Esophagus squamous epithelium (tissue), 5 donors: Measurements from ENCODE around the gene TSPAN5. TPM values are rescaled to one million over a fixed set of nuclear protein-coding genes. Genes with fewer than 3 reads are reported as not detected.

Experiments used
- DNase-seq: peaks from one replicate; lab custom pipeline; 2025; lab: John Stamatoyannopoulos, UW
- H3K27ac ChIP-seq, 4 donors: fragments of 200-600 bp; sonication (generic); one replicate each; pipeline ENCODE4 v1.5.1; 2016 to 2019; ENCODE audit warnings: mild to moderate bottlenecking in 1 of 4
- H3K27me3 ChIP-seq, 4 donors: fragments of 200-600 bp; sonication (generic); 1 replicate in 3 of 4; 2 replicates in 1 of 4; pipeline versions ENCODE4 v1.5.1 to v1.6.0; 2017 to 2021; ENCODE audit warnings: antibody characterized with exemption in 1 of 4
- H3K36me3 ChIP-seq, 3 donors: fragments of 200-600 bp; sonication (generic); one replicate each; pipeline ENCODE4 v1.5.1; 2016 to 2019
- H3K4me1 ChIP-seq, 3 donors: fragments of 200-600 bp; sonication (generic); one replicate each; pipeline ENCODE4 v1.5.1; 2017 to 2019
- H3K4me3 ChIP-seq, 4 donors: fragments of 200-600 bp; sonication (generic); 1 replicate in 3 of 4; 2 replicates in 1 of 4; pipeline ENCODE4 v1.5.1; 2016 to 2019; ENCODE audit warnings: mild to moderate bottlenecking in 2 of 4, moderate library complexity in 1 of 4
- H3K9me3 ChIP-seq, 3 donors: fragments of 200-600 bp; sonication (generic); one replicate each; pipeline ENCODE4 v1.5.1; 2016 to 2019
- POLR2A ChIP-seq, 4 donors: fragments of 450-650 bp; IDR thresholded peaks; one replicate each; pipeline ENCODE4 v1.6.1; 2017; ENCODE audit warnings: antibody characterized with exemption in 4 of 4, mild to moderate bottlenecking in 4 of 4, moderate library complexity in 3 of 4
- WGBS, 2 donors: methylation state at CpG; one replicate each; pipeline ENCODE4 v1.1.5; 2018; 5-methylcytosine and 5-hydroxymethylcytosine counted together
- intact Hi-C: fragments of 100-400 bp; cut with DNase I; formaldehyde crosslinking; loops from one replicate; pipeline ENCODE4 v1.15.0; 2022
- total RNA-seq, 4 donors: library from RNA; depleted of rRNA; stranded (reverse); fragments of >200 nt; gene quantifications; one replicate each; pipeline ENCODE4 v1.1.0, GENCODE V29; 2016
- TF ChIP-seq, protein P1 (sequence below), 6 experiments: fragments of 450-650 bp in 4 of 6; fragments of 200-600 bp in 2 of 6; sonication (generic) in 2 of 6; IDR thresholded peaks; one replicate each; pipeline ENCODE4 v1.5.1; 2016 to 2019; ENCODE audit warnings: antibody characterized with exemption in 6 of 6, mild to moderate bottlenecking in 4 of 6, moderate library complexity in 4 of 6
- donor health status: DM: yes; HTN: yes; CAD: no.

TSPAN5 gene
- total RNA-seq, 4 donors from 2014 or later: 10.9 to 19.0 (median 13.9) TPM

DNA sequence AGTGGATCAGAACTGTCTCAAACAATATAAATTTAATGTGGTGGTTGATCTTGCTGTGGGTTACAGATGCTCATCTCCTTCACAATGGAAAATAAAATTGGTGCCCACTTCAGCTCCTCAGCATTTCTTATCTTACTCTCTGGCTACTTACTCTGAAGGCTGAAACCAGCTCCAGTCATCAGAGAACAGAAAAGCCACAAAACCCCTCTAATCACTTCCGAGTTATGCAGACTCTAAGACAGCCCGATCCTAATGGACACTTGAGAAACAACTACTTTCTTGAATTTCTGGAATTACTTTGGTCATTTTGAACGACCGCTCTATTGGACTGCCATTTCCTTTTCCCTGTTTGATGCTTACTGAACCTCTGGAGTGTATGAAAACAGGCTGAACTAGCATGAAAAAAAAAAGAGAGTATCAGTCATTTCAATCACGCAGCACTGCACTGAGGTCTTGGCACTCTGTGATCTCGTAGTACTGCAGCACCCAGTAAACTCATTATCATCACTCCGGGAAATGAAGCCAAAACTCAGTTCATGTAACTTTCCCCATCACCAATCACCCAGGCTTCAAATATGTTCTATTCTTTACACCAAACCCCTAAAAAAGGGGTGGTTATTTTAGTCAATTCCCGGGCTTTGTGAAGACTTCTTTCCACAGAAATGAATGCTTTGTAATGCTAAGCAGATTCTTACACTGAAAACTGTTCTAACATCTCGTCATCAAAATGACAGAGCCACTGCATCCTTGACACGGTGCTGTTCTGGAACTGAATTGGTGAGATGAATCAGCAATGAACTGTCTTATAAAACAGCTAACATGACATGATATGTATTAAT, 54.5 kb downstream of the TSPAN5 start:
- no peak for DNase-seq
- no peaks in the 10 kb centered on the region for H3K27me3 ChIP-seq
- WGBS, 2 donors: 56 to 68% methylated on average over 10 of the region's 10 CpGs

DNA sequence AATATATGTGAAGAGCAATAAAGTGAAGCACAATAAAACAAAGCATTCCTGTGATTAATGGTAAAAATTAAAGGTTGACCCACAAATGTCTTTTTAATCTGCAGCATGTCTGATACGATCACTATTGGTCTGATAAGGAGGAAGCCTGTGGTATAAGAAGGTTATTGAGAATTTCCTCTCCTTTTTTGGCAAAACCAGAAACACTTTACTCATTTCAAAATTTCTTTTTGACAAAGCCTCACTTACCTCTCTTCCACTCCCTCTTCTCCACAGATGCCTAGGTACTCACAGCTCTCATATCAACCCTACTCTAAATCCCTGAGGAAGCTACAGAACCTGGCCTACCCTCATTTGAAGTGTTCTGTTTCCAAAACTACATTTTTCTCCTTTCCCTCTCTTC, 56.1 kb downstream of the TSPAN5 start:
- intact Hi-C loops: no loop called here
- Histone ChIP-seq H3K4me3 (no peak overlapping the region), H3K9me3 (peaks cover 0 to 5% (median 0%) of the 10 kb centered on the region in 3 donors), H3K27me3 (no peaks in the 10 kb centered on the region), H3K4me1 (peaks cover 0 to 17% (median 0%) of the 10 kb centered on the region in 3 donors), H3K36me3 (no peaks in the 10 kb centered on the region), H3K27ac (no peak overlapping the region)
- DNase-seq: no peak
- TF ChIP-seq, protein P1, sequence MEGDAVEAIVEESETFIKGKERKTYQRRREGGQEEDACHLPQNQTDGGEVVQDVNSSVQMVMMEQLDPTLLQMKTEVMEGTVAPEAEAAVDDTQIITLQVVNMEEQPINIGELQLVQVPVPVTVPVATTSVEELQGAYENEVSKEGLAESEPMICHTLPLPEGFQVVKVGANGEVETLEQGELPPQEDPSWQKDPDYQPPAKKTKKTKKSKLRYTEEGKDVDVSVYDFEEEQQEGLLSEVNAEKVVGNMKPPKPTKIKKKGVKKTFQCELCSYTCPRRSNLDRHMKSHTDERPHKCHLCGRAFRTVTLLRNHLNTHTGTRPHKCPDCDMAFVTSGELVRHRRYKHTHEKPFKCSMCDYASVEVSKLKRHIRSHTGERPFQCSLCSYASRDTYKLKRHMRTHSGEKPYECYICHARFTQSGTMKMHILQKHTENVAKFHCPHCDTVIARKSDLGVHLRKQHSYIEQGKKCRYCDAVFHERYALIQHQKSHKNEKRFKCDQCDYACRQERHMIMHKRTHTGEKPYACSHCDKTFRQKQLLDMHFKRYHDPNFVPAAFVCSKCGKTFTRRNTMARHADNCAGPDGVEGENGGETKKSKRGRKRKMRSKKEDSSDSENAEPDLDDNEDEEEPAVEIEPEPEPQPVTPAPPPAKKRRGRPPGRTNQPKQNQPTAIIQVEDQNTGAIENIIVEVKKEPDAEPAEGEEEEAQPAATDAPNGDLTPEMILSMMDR (IDR thresholded peaks at IDR 0.05): no peak
- TF ChIP-seq POLR2A (IDR thresholded peaks at IDR 0.05): no peak
- 69 to 77% methylated on average over 1 of the region's 1 CpG for WGBS, 2 donors

More for the DNA sequence above, 54.5 kb downstream of the TSPAN5 start:
- TF ChIP-seq, protein P1 (IDR thresholded peaks at IDR 0.05): no peak
- no peak for TF ChIP-seq POLR2A (IDR thresholded peaks at IDR 0.05)
- peaks cover 0 to 5% (median 0%) of the 10 kb centered on the region in 3 donors for H3K9me3 ChIP-seq
- intact Hi-C loops: no loop called here
- H3K27ac ChIP-seq: no peak overlapping the region
- no peaks in the 10 kb centered on the region for H3K36me3 ChIP-seq
- no peak overlapping the region for H3K4me3 ChIP-seq
- H3K4me1 ChIP-seq: peaks cover 0 to 17% (median 0%) of the 10 kb centered on the region in 3 donors

DNA sequence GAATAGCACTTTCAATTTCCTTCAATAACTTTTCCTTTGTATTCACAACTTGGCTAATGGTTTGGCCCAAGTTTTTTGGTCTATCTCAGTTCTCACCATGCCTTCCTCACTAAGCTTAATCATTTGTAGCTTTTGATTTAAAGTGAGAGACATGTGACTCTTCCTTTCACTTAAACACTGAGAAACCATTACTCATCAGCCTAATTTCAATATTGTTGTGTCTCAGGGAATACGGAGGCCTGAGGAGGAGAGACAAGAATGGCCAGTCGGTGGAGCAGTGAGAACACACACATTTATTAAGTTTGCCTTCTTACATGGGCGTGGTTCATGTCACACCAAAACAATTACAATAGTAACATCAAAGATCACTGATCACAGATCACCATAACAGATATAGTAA, 56.7 kb downstream of the TSPAN5 start:
- Histone ChIP-seq H3K4me3 (no peak overlapping the region), H3K36me3 (no peaks in the 10 kb centered on the region), H3K27me3 (no peaks in the 10 kb centered on the region), H3K4me1 (peaks cover 0 to 17% (median 0%) of the 10 kb centered on the region in 3 donors), H3K27ac (no peak overlapping the region), H3K9me3 (peaks cover 0 to 5% (median 0%) of the 10 kb centered on the region in 3 donors)
- WGBS, 2 donors: 47 to 78% methylated on average over 2 to 3 of the region's 3 CpGs
- TF ChIP-seq, protein P1 (IDR thresholded peaks at IDR 0.05): peak in 1 of 6 experiments; percentile 34
- no peak for TF ChIP-seq POLR2A (IDR thresholded peaks at IDR 0.05)
- intact Hi-C loops: no loop called here
- no peak for DNase-seq

DNA sequence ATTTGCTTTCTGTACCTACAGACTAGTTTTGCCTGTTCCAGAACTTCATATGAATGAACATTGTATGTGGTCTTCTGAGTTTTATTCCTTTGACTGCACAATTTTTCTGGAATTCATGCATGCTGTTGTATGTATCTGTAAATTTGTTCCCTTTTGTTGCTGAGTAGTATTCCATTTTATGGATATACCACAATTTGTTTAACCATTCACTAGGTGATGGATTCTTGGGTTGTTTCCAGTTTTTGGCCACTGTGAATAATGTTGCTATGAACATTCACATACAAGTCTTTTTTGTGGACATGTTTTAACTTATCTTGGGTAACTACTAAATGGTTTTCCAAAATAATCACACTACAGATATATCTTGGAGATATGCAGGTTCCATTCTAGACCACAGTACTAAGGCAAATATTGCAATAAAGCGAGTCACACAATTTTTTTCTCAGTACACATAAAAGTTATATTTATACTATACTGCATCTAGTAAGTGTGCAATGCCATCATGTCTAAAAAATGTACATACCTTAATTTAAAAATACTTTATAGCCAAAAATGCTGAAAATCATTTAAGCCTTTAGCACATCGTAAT, 58.7 kb downstream of the TSPAN5 start:
- no peak for DNase-seq
- Histone ChIP-seq H3K9me3 (peaks cover 0 to 5% (median 0%) of the 10 kb centered on the region in 3 donors), H3K36me3 (no peaks in the 10 kb centered on the region), H3K27me3 (no peaks in the 10 kb centered on the region), H3K4me1 (peaks cover 0 to 17% (median 0%) of the 10 kb centered on the region in 3 donors), H3K4me3 (no peak overlapping the region), H3K27ac (no peak overlapping the region)
- no peak for TF ChIP-seq POLR2A (IDR thresholded peaks at IDR 0.05)
- TF ChIP-seq, protein P1 (IDR thresholded peaks at IDR 0.05): no peak
- intact Hi-C loops: no loop called here
- 94 to 95% methylated on average over 2 of the region's 2 CpGs for WGBS, 2 donors

DNA sequence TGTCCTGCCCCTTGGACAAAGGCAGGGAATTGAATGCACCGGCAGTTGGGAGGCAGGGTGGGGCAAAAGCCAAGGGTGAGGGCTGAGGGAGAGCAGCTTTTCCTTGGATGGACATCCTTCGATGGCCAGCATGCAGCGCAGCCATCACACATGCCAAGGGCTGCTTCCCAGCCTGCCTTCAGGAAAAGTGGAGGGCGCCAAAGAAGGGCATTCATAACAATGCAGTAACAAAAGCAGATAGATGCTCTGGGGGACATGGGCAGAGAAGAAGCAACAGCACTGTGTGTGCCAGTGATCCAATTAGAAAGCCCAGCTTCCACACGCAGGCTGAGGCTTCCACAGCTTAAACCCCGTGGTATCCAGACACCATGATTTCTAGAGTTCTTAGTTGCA, 71.5 kb downstream of the TSPAN5 start:
- no peak for DNase-seq
- Histone ChIP-seq H3K9me3 (no peaks in the 10 kb centered on the region), H3K27me3 (no peaks in the 10 kb centered on the region), H3K36me3 (no peaks in the 10 kb centered on the region), H3K4me1 (peaks cover 5 to 52% (median 13%) of the 10 kb centered on the region in 3 donors), H3K27ac (peak overlapping the region in 1 of 4 donors; percentile 6), H3K4me3 (no peak overlapping the region)
- TF ChIP-seq, protein P1 (IDR thresholded peaks at IDR 0.05): no peak
- TF ChIP-seq POLR2A (IDR thresholded peaks at IDR 0.05): no peak
- intact Hi-C loops: no loop called here
- 75 to 86% methylated on average over 6 of the region's 6 CpGs for WGBS, 2 donors
